Choroid plexus epithelial cell (primary cell): ENCODE measurements around the gene CCNK.
A peak's percentile ranks its signal among the peaks of the same experiment; 100 is the strongest.

Experiments
- DNase-seq: peaks from one replicate; pipeline ENCODE4 v3.0.0-alpha.2; 2010; ENCODE audit warnings: low read depth
- H3K4me3 ChIP-seq: 2 replicates; pipeline ENCODE4 v1.5.1; 2011; ENCODE audit warnings: low read depth, mild to moderate bottlenecking, control low read depth, low read length, moderate library complexity
- CTCF ChIP-seq: conservative IDR thresholded peaks from 2 replicates; pipeline ENCODE4 v1.5.1; 2011; ENCODE audit warnings: low read depth, mild to moderate bottlenecking, control low read depth, inconsistent platforms, low read length, moderate library complexity

CCNK gene

GRCh38 chr14:99519347-99519881 is 38.2 kb downstream of the CCNK start:
- TF ChIP-seq CTCF = no peak
- H3K4me3 ChIP-seq = no peak overlapping the region
- no peak for DNase-seq

- no peak overlapping the region for H3K4me3 ChIP-seq
- no peak for TF ChIP-seq CTCF
- no peak for DNase-seq
These were observed 38.8 kb downstream of the CCNK start for GRCh38 chr14:99519931-99520421.

GRCh38 chr14:99520571-99521081 is 39.4 kb downstream of the CCNK start:
- no peak for DNase-seq
- TF ChIP-seq CTCF = no peak
- no peak overlapping the region for H3K4me3 ChIP-seq

- H3K4me3 ChIP-seq = no peak overlapping the region
- TF ChIP-seq CTCF = no peak
- no peak for DNase-seq
These were observed 40.2 kb downstream of the CCNK start for GRCh38 chr14:99521176-99522024.

- no peak overlapping the region for H3K4me3 ChIP-seq
- no peak for DNase-seq
- TF ChIP-seq CTCF = no peak
These were observed 40.8 kb downstream of the CCNK start for GRCh38 chr14:99522025-99522401.

GRCh38 chr14:99522457-99522891 is 41.3 kb downstream of the CCNK start:
- no peak overlapping the region for H3K4me3 ChIP-seq
- no peak for TF ChIP-seq CTCF
- peak; percentile 44 for DNase-seq
